ENCODE results near the gene IGDCC3.

IGDCC3 gene

GRCh38 chr15:65371976-65372786 is 5.6 kb downstream of the IGDCC3 start:
- Histone ChIP-seq H3K9ac (ENCODE audit: low read depth, low read length) (no peak overlapping the region), H3K4me2 (ENCODE audit: insufficient read depth, low read length) (no peak overlapping the region), H3K36me3 (ENCODE audit: insufficient read depth, low read length) (no peaks in the 10 kb centered on the region), H3K79me2 (ENCODE audit: insufficient read depth, low read length) (no peaks in the 10 kb centered on the region), H3K27ac (ENCODE audit: low read length) (no peak overlapping the region), H3K4me3 (ENCODE audit: low read depth in 1 of 2, low read length in 2 of 2) (no peak overlapping the region), H2AFZ (ENCODE audit: low read depth, low read length) (no peak overlapping the region), H3K4me1 (ENCODE audit: insufficient read depth, low read length) (no peaks in the 10 kb centered on the region), H3K9me3 (ENCODE audit: insufficient read depth, low read length, severe bottlenecking) (no peaks in the 10 kb centered on the region), H4K20me1 (ENCODE audit: insufficient read depth, low read length) (no peaks in the 10 kb centered on the region), H3K27me3 (ENCODE audit: insufficient read depth, low read length, poor library complexity) (peaks cover 6% of the 10 kb centered on the region)
- DNase-seq: no peak
- ATAC-seq (ENCODE audit: insufficient read depth, low read depth): no peak
- TF ChIP-seq EZH2 (IDR thresholded peaks at IDR 0.05; ENCODE audit: borderline replicate concordance, low read depth, low read length, severe bottlenecking) (no peak), CTCF (IDR thresholded peaks at IDR 0.05; ENCODE audit: borderline replicate concordance, extremely low read depth, low read length, poor library complexity, severe bottlenecking) (no peak)

- Histone ChIP-seq H3K4me1 (ENCODE audit: insufficient read depth, low read length) (no peaks in the 10 kb centered on the region), H3K27me3 (ENCODE audit: insufficient read depth, low read length, poor library complexity) (peaks cover 4% of the 10 kb centered on the region)
Measured at GRCh38 chr15:65370885-65371284, 6.9 kb downstream of the IGDCC3 start.

GRCh38 chr15:65369651-65370050 is 8.2 kb downstream of the IGDCC3 start:
- Histone ChIP-seq H3K27ac (ENCODE audit: low read length) (no peak overlapping the region), H2AFZ (ENCODE audit: low read depth, low read length) (no peak overlapping the region), H3K27me3 (ENCODE audit: insufficient read depth, low read length, poor library complexity) (peaks cover under 1% of the 10 kb centered on the region), H3K4me1 (ENCODE audit: insufficient read depth, low read length) (no peaks in the 10 kb centered on the region), H3K9me3 (ENCODE audit: insufficient read depth, low read length, severe bottlenecking) (no peaks in the 10 kb centered on the region), H3K9ac (ENCODE audit: low read depth, low read length) (no peak overlapping the region), H4K20me1 (ENCODE audit: insufficient read depth, low read length) (no peaks in the 10 kb centered on the region), H3K36me3 (ENCODE audit: insufficient read depth, low read length) (no peaks in the 10 kb centered on the region), H3K4me3 (ENCODE audit: low read depth in 1 of 2, low read length in 2 of 2) (no peak overlapping the region), H3K4me2 (ENCODE audit: insufficient read depth, low read length) (no peak overlapping the region), H3K79me2 (ENCODE audit: insufficient read depth, low read length) (no peaks in the 10 kb centered on the region)
- ATAC-seq (ENCODE audit: insufficient read depth, low read depth) (no peak), DNase-seq (no peak)
- TF ChIP-seq CTCF (IDR thresholded peaks at IDR 0.05; ENCODE audit: borderline replicate concordance, extremely low read depth, low read length, poor library complexity, severe bottlenecking) (no peak), EZH2 (IDR thresholded peaks at IDR 0.05; ENCODE audit: borderline replicate concordance, low read depth, low read length, severe bottlenecking) (no peak)

More at GRCh38 chr15:65370885-65371284, 6.9 kb downstream of the IGDCC3 start:
- H3K9me3 ChIP-seq (ENCODE audit: insufficient read depth, low read length, severe bottlenecking): no peaks in the 10 kb centered on the region
- H2AFZ ChIP-seq (ENCODE audit: low read depth, low read length): no peak overlapping the region
- H3K36me3 ChIP-seq (ENCODE audit: insufficient read depth, low read length): no peaks in the 10 kb centered on the region
- no peak overlapping the region for H3K27ac ChIP-seq (ENCODE audit: low read length)
- H3K4me2 ChIP-seq (ENCODE audit: insufficient read depth, low read length): no peak overlapping the region
- DNase-seq: no peak
- TF ChIP-seq CTCF (IDR thresholded peaks at IDR 0.05; ENCODE audit: borderline replicate concordance, extremely low read depth, low read length, poor library complexity, severe bottlenecking): no peak
- TF ChIP-seq EZH2 (IDR thresholded peaks at IDR 0.05; ENCODE audit: borderline replicate concordance, low read depth, low read length, severe bottlenecking): no peak
- no peak for ATAC-seq (ENCODE audit: insufficient read depth, low read depth)
- H3K9ac ChIP-seq (ENCODE audit: low read depth, low read length): no peak overlapping the region
- H3K4me3 ChIP-seq (ENCODE audit: low read depth in 1 of 2, low read length in 2 of 2): no peak overlapping the region
- no peaks in the 10 kb centered on the region for H3K79me2 ChIP-seq (ENCODE audit: insufficient read depth, low read length)
- H4K20me1 ChIP-seq (ENCODE audit: insufficient read depth, low read length): no peaks in the 10 kb centered on the region
